ENCODE data around the gene TNIP1.

GRCh38 chr5:151026088-151026487 lies 54.7 kb downstream of the TNIP1 start:
- TF ChIP-seq CTCF (IDR thresholded peaks at IDR 0.05) (no peak), POLR2AphosphoS5 (IDR thresholded peaks at IDR 0.05) (no peak), POLR2A (IDR thresholded peaks at IDR 0.05) (no peak), EP300 (IDR thresholded peaks at IDR 0.05) (no peak)

Measured in stomach (tissue), 4 donors.